Measurements from ENCODE around the gene KIN. TPM values are rescaled to one million over a fixed set of nuclear protein-coding genes. Genes with fewer than 3 reads are reported as not detected.

KIN gene
- total and polyA plus RNA-seq, 12 donors: 0.42 to 19.9 (median 11.6) TPM

DNA sequence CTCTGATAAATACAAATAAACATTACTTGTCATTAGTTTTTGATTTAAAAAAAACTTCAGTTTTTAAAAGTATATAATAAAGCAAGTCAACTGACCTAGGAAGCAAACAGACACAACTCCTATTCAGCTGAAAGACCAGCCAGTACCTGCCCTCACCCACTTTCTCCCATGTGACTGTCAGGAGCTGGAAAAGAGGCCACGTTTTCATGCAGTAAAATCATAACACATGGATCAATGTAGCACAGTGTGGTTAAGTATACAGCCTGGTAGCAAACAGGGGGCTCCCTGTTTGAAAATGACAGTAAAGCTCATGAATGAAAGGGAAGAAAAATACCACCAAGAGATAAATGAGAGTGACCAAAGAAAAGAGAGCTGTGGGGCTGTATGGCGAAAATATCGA is 21.6 kb downstream of the KIN start:
- H3K27me3 ChIP-seq: no peaks in the 10 kb centered on the region
- no peak for DNase-seq
- TF ChIP-seq CTCF (IDR thresholded peaks at IDR 0.05): no peak
- no peak for TF ChIP-seq POLR2A (IDR thresholded peaks at IDR 0.05)
- H3K36me3 ChIP-seq (replicated peaks in 1 of 2): peaks cover 0 to 82% of the 10 kb centered on the region in 2 donors
- H3K9me3 ChIP-seq (replicated peaks in 1 of 3): no peaks in the 10 kb centered on the region
- intact Hi-C loops (cut with DNase I): no loop called here
- no peak overlapping the region for H3K27ac ChIP-seq
- H3K4me3 ChIP-seq: no peak overlapping the region
- WGBS, 4 donors: 86 to 90% (median 89%) methylated on average over 3 of the region's 3 CpGs
- no peaks in the 10 kb centered on the region for H3K4me1 ChIP-seq (replicated peaks in 1 of 2)

GRCh38 chr10:7763929-7764328 is 23.9 kb downstream of the KIN start:
- no peak for TF ChIP-seq CTCF (IDR thresholded peaks at IDR 0.05)
- no peaks in the 10 kb centered on the region for H3K4me1 ChIP-seq (replicated peaks in 1 of 2)
- H3K9me3 ChIP-seq (replicated peaks in 1 of 3): no peaks in the 10 kb centered on the region
- H3K27ac ChIP-seq: no peak overlapping the region
- H3K27me3 ChIP-seq: no peaks in the 10 kb centered on the region
- no peak overlapping the region for H3K4me3 ChIP-seq
- H3K36me3 ChIP-seq (replicated peaks in 1 of 2): peaks cover 0 to 92% of the 10 kb centered on the region in 2 donors
- WGBS, 4 donors: 59 to 71% (median 68%) methylated on average over 5 of the region's 5 CpGs
- intact Hi-C loops (cut with DNase I): no loop called here
- DNase-seq: no peak

- WGBS, 4 donors: 49 to 61% (median 58%) methylated on average over 7 of the region's 7 CpGs
- intact Hi-C loops (cut with DNase I): loop anchor here in 1 of 2 donors (10.0 kb wide), 1 partner anchor 58 kb away; the partner anchor contains the start of gene TAF3
- DNase-seq: peak; percentile 38 to 72 (median 56)
- TF ChIP-seq CTCF (IDR thresholded peaks at IDR 0.05): peak; percentile 43 to 67 (median 51)
- no peak for TF ChIP-seq POLR2A (IDR thresholded peaks at IDR 0.05)
- Histone ChIP-seq H3K4me1 (replicated peaks in 1 of 2) (no peaks in the 10 kb centered on the region), H3K4me3 (no peak overlapping the region), H3K27ac (no peak overlapping the region), H3K27me3 (no peaks in the 10 kb centered on the region), H3K9me3 (replicated peaks in 1 of 3) (no peaks in the 10 kb centered on the region), H3K36me3 (replicated peaks in 1 of 2) (peaks cover 0 to 88% of the 10 kb centered on the region in 2 donors)
Observed at GRCh38 chr10:7756360-7756992, 31.3 kb downstream of the KIN start.

GRCh38 chr10:7755103-7755502 is 32.7 kb downstream of the KIN start:
- H3K4me1 ChIP-seq (replicated peaks in 1 of 2): no peaks in the 10 kb centered on the region
- 95 to 100% (median 98%) methylated on average over 3 of the region's 3 CpGs for WGBS, 4 donors
- no peak overlapping the region for H3K27ac ChIP-seq
- intact Hi-C loops (cut with DNase I): loop anchor here in 1 of 2 donors (10.0 kb wide), 1 partner anchor 60 kb away; the partner anchor contains the start of gene TAF3
- no peak for DNase-seq
- H3K9me3 ChIP-seq (replicated peaks in 1 of 3): no peaks in the 10 kb centered on the region
- no peak overlapping the region for H3K4me3 ChIP-seq
- TF ChIP-seq CTCF (IDR thresholded peaks at IDR 0.05) (no peak), POLR2A (IDR thresholded peaks at IDR 0.05) (no peak)
- H3K27me3 ChIP-seq: no peaks in the 10 kb centered on the region
- peaks cover 0 to 74% of the 10 kb centered on the region in 2 donors for H3K36me3 ChIP-seq (replicated peaks in 1 of 2)

Measured in adrenal gland (tissue), 12 donors.